PFSK-1 (cell line): Measurements from ENCODE around the gene SURF2.

Source experiments
- POLR2AphosphoS5 ChIP-seq: IDR thresholded peaks from 2 replicates; pipeline ENCODE4 v1.6.1; 2012; ENCODE audit warnings: low read depth, mild to moderate bottlenecking, control low read depth, low read length, moderate library complexity
- REST ChIP-seq, 2 experiments: IDR thresholded peaks; 2 replicates each; pipeline versions ENCODE4 v1.6.1 to v1.8.0; 2011 to 2012; ENCODE audit warnings: low read depth in 2 of 2, low read length in 2 of 2, control low read depth in 1 of 2, inconsistent platforms in 1 of 2, mild to moderate bottlenecking in 1 of 2, moderate library complexity in 1 of 2; ENCODE audit not compliant: insufficient read depth in 1 of 2
- SIN3A ChIP-seq: IDR thresholded peaks from 2 replicates; pipeline ENCODE4 v1.6.1; 2012; ENCODE audit warnings: mild to moderate bottlenecking, low read length, moderate library complexity, borderline replicate concordance; ENCODE audit not compliant: insufficient read depth
- TAF1 ChIP-seq: IDR thresholded peaks from 2 replicates; pipeline ENCODE4 v1.6.1; 2012; ENCODE audit warnings: low read length, control low read depth, borderline replicate concordance; ENCODE audit not compliant: insufficient read depth

GRCh38 chr9:133331641-133332380, 24.5 kb upstream of the SURF2 start:
- no peak for TF ChIP-seq POLR2AphosphoS5
- TF ChIP-seq REST (IDR thresholded peaks at IDR 0.05; ENCODE audit: insufficient read depth in 1 of 2, low read depth in 2 of 2, low read length in 2 of 2), result no peak
- no peak for TF ChIP-seq TAF1
- no peak for TF ChIP-seq SIN3A
